GM19099 (cell line): ENCODE results near the gene BICRAL.

Experiments used
- POLR2A ChIP-seq: IDR thresholded peaks from 3 replicates; pipeline ENCODE4 v1.6.1; 2011; ENCODE audit warnings: low read depth; ENCODE audit not compliant: insufficient read length; ENCODE audit errors: extremely low read depth

The BICRAL gene

GRCh38 chr6:42898891-42899361 lies 117.1 kb downstream of the BICRAL start:
- no peak for TF ChIP-seq POLR2A

- no peak for TF ChIP-seq POLR2A
Measured at GRCh38 chr6:42899871-42900270, 118.0 kb downstream of the BICRAL start.

DNA sequence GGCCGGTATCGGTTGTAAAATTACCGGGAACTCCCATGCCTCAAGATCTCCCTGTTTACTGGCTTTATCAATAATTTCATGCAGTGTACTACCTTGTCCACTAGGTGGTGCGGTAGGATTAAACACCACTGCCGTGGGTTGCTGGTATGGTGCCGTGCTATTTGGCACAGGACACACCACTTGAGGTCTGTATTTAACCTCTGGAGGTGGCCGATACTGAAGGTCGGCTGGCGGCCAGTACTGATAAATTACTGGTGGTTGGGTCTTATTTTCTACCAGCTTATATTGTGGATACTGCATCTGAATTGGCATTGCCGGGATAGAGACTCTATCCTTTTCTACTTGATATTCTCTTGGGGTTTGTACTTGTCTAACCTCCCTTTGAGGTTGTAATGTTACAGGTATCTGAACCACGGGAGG lies 119.7 kb downstream of the BICRAL start:
- TF ChIP-seq POLR2A = no peak

DNA sequence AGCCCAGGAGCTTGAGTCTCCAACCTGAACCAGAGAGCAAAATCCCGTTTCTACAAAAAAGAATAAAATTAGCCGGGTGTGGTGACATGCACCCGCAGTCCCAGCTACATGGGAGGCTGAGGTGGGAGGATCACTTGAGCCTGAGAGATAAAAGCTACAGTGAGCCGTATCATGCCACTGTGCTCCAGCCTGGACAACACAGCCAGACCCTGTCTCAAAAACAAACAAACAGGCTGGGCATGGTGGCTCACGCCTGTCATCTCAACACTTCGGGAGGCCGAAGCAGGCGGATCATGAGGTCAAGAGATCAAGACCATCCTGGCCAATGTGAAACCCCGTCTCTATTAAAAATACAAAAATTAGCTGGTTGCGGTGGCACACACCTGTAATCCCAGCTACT lies 122.6 kb downstream of the BICRAL start:
- TF ChIP-seq POLR2A = no peak

DNA sequence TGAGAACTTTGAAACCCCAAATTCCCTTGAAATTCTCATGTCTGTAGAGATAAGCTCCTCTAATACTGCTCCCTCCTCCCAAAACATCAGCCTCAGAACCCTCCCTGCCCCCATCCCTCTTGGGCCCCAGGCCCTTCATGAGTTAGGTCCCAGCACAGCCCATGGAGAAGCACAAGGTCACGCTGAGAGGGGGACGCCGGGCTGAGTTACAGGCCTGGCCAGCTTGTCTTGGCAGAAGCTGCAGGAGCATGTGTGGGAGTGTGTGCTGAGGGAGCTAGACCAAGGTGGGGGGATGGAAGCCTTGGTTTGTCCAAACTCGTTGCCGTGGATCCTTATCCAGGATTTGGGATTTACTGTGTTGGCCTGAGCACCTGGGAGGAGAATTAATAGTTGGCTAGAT lies 125.5 kb downstream of the BICRAL start:
- no peak for TF ChIP-seq POLR2A

- TF ChIP-seq POLR2A = no peak
Measured at GRCh38 chr6:42909835-42910234, 128.0 kb downstream of the BICRAL start.

- TF ChIP-seq POLR2A = no peak
Measured at GRCh38 chr6:42911171-42912021, 129.5 kb downstream of the BICRAL start.

- no peak for TF ChIP-seq POLR2A
Measured at GRCh38 chr6:42914546-42914945, 132.7 kb downstream of the BICRAL start.

DNA sequence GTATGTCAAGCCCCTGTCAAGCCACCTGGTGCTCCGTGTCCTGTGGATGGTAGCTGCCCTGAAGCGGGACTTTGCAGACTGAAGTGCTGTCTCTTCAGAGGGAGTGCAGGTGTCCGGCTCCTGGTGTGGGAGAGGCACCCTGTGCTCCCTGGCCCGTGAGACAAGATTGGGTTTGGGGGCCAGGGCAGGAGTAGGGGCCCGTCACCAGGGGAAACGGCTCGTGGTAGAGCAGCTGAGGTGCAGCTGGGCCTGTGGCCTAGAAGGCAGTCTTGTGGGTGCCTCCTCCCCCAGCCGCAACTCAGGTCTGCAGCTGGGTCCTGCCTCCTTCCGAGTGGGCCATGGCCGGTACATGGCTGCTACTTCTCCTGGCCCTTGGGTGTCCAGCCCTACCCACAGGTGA lies 133.9 kb downstream of the BICRAL start, which contains the start of gene PTCRA:
PTCRA (plus strand) TSS at position 322 of the 400 bp plus-strand sequence; CDS start at position 339, 17 bp downstream.
- no peak for TF ChIP-seq POLR2A

DNA sequence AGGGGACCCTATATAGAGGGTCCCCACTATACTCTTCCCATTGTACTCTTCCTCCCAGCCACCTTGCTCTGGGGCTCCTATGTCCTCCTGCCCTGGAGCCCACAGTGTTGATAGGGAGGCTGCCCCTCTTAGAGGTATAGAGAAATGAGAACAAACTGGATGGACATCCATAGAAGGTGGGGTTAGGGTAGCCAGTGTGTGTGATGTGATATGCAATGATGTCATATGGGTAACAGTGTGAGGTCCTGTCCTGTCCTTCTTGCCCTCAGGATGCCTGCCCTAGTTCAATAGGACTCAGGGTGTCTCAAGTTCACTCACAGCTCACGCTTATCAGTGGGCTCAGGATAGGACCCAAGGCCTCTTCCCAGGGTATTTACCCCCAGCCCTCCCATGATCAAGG lies 134.4 kb downstream of the BICRAL start:
- TF ChIP-seq POLR2A = no peak
